Left hindlimb (tissue), 1 donor: ENCODE measurements around the gene EIF4A2.
"Not testable (repeated sequence)": the region's sequence is repeated elsewhere in the genome, so short reads cannot be mapped to it uniquely, and the experiment has no call there.

Experiments
- DNase-seq: peaks from one replicate; pipeline ENCODE4 v3.0.0-alpha.2; 2018

Gene EIF4A2

DNA sequence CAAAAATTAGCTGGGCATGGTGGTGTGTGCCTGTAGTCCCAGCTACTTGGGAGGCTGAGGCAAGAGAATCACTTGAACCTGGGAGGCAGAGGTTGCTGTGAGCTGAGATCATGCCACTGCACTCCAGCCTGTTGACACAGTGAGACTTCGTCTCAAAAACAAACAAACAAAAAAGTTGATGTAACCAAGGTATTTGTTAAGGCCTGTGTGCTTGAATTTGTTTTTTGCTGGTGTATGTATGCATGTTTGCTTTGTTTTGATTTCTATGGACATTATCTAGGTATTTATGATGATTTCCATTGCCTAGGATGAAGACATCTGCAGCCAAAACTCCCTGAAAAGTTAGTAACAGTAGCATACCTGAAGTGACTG lies 39.0 kb downstream of the EIF4A2 start:
- DNase-seq = not testable (repeated sequence)

DNA sequence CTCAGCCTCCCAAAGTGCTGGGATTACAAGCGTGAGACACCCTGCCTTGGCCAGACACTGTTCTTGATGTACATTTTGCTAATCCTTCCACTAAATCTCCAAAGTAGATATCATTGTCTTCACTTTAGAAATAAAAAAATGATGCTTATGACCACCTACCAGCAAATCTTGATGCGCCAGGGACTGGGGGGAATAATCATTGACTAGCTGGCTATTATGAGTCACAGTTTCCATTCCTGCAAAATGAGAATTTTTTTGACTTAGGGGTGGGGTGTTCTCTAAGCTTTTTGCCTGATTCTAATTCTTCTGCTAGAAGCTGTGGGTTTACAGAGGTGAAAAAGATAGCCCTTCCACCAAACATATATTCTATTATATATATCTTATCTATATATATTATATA lies 40.0 kb downstream of the EIF4A2 start:
- no peak for DNase-seq

DNA sequence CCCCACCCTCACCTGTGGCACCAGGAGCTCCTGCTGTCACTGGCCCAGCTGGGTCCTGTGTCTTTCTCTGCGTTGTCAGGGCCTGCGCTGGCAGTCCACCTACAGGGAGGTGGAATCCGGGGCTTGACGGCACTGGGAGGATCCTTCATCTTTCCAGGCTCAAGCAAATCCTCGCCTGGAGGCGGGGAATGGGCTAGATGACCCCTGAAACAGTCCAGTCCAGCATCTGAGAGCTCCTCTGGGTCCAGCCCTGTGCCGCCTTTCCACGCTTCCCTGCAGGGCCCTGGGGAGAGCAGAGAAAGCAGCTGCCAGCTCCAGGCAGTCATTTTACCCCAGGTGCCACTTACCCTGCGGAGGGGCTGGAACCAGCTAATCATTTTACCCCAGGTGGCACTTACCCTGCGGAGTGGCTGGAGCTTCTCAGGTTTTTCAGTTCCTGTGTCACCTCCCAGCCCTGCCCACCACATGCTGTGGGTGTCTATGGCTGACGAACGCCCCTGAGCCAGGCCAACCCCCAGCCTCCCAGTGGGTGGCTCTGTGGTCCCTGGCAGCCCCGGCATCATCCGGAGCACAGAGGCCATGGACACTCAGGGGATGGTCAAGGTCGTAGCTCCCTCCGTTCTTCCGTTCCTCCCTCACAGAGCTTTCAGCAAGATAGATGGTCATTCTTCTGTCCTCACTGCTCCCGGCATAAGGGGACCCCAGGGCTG lies 41.2 kb downstream of the EIF4A2 start:
- DNase-seq = no peak

DNA sequence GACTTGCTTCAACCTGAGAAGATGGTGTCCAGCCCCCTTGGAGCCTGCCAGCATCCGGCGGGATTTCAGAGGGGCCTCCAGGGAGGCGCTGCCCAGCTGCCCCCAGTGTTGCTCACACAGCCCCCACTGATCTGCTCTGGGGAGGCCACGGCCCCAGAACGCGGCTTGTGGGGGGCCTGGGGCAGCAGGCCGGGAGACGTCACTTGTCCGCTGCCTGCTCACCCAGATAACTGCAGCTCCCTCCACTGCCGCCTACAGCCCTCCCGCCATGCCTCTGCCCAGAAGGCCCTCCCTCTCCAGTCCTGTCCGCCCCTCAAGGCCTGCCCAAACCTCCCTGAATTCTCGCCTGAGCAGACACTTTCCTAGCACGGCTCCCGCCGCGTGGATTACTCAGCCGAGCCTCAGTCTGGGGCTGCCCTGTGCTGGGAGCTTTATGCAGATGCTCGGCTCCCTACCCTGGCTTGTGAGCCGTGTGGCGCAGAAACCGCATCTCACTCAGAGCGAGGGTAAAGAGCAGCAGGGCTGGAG lies 42.0 kb downstream of the EIF4A2 start:
- peak; percentile 56 for DNase-seq

DNA sequence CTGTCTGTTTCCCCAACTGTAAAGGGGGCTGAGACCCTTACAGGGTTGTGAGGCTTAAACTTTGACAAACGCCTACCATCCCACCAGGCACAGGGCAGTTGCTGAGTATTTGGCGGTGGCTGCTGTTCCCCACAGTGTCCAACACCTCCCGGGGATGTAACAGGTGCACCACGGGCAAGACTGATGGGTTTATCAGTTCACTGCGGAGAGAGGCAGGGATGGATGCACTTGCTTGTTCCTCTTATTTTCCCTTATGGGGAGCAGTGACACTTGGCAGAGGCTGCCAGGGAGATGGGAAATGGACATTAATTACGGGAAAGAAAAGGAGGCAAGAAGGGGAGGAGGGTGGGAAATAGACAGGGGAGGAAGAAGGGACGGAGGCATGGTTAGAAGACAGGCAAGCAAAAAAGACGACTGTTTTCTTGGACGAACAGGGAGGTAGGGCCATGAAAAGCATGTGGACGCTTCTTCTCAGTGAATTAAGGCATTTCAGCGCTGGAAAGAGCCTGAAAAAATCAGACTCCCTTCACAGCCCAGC lies 42.6 kb downstream of the EIF4A2 start:
- no peak for DNase-seq

DNA sequence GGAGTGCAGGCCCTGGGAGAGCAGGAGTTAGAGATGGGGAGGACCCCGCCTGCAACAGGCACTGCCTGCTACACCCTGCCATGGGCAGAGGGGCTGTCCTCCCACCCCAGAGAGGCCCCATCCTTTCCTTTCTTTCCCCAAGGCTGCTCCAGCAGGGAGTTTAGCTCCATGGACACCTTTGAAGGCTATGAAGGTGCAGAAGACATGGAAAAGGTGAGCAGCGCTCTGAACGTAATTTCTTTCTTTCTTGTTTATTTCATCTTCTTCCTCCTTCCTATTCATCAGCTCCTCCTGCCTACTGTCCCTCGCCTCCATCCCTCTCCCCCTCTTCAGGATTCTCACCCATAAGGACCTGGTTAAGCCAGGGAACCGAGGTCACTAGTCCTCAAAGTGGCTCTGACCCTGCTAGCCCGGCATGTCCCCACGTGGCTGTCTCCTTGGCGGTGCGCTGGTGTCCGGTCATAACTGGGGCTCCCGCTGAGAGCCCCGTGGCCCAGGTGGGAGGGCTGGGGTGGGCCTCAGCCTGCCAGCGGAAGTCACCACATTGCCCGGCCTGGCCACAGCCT lies 43.1 kb downstream of the EIF4A2 start:
- DNase-seq = no peak

DNA sequence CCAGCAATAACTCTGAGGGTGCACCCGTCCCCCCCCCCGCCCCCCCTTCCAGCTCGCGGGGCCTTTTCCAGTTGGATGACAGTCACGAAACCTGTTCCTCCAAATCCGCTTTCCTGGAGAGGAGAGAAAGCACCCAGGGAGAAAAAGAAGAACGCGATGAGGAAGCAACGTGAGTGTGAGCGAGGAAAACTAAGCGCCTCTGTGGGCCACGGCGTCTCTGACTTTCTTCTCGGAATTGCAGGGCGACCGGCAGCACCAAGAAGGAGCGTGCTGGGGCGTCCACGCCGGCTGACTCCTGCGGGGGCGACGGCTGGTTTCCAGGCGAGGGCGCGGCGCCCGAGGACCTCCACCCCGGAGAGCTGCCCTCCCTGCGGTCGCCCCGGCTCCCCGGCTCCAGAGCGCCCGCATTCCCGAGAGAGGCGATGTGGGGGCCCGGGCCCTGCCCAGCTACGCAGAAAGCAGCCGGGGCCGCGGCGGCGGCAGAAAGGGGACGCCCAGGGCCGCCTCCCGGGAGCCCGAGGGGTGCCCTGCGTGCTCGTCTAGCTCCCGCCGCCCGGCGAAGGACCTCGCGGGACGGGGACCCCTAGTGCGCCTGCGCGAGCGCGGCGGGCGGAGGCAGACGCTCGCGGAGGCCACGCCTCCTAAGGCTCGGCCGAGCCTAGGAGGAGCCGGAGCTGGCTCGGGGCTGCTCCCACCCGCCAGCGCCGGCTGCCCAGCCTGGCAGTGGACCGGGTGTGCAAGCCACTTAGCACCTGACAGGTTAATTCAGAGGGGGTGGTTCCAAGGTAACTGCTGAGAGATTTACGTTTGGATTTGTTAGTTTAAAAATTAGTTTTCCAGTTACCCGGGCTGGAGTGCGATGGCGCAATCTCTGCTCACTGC lies 43.8 kb downstream of the EIF4A2 start:
- peak; percentile 81 for DNase-seq

DNA sequence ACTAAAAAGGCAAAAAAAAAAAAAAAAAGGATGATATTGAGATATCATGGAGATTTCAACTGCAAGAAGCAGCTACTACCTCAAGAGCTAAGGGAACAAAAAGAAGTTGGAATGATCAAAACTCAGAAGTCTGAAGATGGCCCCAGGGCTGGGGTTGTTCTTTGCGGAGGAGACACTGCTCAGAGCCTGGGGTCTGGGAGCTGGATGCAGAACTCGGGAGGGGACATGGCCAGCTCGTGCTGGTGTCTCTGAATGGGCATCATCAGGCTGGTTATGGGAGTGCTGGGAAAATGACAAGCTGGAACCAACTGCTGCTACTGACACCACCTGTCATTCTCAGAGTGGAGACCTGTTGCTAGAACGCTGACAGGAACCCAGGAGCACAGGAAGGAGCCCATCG lies 45.0 kb downstream of the EIF4A2 start:
- DNase-seq = no peak

DNA sequence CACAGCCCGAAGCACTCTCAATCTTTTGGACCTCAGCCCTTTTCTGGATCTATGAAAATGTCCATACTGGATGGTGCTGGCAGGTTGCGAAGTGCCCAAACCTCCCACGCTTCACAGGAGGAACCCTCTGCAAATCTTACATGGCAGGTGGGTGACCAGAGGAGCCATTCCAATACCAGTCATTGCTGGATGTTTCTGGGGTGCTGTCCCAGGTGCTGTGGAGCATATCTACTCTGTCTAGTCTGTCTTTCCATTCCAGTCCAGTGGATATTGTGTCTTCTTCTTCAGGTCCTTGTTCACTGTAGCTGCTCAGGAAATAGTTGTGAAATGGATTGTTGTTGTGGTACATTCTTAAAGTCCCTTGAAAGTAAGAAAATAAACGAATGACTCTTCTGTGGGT lies 48.4 kb downstream of the EIF4A2 start:
- DNase-seq = no peak

DNA sequence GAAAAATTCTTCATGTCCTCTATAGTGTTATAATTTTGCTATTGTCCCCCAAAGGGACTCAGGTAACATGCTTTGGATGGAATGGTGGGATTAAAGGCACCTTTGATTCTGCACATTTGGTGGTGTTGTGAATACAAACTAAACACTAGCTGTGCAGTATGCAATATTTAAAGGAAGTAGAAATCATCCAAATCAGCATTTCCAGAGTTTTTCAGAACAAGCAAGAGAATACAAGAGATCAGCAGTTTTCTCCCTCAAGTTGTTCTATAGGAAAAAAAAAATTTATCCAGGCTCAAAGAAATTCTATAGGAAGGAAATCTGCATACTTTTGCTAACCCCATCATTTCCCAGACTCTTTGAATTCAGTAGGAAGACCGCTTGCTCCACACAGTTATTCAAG lies 48.9 kb downstream of the EIF4A2 start:
- no peak for DNase-seq
